GM19035 (cell line): ENCODE data around the gene HOXD13.

ENCODE experiments used
- ATAC-seq: cut with Tn5 transposase; IDR thresholded peaks from one replicate; pipeline ENCODE4 v1.9.1; 2021; ENCODE audit not compliant: unreplicated experiment

Gene HOXD13

DNA sequence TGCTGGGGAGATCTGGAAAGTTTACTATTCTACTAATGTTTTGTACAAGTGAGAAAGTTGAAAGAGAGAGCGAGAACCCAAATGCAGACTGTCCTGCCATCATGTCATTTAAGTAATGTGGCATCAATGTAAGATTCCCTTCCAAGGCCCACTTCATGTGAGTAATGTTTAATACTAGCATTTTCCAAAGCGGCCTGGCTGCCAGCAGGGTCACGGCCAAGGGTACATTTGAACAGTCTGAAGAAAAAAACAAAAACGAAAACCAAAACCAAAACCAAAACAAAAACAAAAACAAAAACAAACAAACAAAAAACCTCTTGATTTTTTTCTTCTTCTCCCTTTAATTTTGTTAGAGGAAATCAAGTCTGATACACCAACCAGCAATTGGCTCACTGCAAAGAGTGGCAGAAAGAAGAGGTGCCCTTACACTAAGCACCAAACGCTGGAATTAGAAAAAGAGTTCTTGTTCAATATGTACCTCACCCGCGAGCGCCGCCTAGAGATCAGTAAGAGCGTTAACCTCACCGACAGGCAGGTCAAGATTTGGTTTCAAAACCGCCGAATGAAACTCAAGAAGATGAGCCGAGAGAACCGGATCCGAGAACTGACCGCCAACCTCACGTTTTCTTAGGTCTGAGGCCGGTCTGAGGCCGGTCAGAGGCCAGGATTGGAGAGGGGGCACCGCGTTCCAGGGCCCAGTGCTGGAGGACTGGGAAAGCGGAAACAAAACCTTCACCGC, 26.2 kb downstream of the HOXD13 start:
- no peak for ATAC-seq

DNA sequence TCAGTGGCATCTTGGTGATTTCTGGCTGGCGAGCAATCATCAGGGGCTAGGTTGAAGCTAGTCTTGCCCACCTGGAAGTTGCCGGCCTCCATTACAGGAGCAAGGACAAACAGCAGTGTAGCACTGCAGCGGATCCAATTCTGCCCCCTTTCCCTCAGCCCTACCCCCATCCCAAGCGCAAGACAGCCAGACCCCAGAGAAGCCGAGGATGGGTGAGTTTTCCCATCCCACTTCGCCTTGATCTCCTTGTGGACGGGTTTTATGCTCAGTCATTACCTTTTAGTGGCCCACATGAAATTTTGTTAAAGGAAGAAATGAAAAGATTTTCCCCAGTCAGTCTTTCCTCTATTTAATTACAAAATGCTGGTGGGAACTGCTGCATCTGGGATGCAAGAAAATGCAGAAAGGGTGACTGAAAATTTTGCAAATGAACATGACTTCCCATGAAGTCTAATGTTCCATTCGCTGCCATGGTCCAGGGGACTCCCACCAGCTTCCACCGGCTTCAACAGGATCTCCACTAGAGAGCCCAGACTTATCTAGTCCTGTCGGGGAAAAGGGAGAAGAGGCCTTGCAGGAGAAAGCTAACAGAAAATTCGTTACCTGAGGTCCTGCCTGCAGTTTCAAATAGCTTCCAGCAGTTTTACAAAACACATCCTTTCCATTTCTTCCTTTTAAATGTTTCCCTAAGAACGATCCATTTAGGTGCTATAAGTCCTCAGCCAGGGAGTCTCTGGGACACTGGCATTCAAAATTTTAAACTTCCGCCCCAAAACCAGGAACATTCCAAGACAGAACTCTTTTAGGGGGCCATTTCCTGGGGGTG, 28.1 kb downstream of the HOXD13 start:
- no peak for ATAC-seq

GRCh38 chr2:176121190-176122051, 28.9 kb downstream of the HOXD13 start:
- ATAC-seq: no peak

DNA sequence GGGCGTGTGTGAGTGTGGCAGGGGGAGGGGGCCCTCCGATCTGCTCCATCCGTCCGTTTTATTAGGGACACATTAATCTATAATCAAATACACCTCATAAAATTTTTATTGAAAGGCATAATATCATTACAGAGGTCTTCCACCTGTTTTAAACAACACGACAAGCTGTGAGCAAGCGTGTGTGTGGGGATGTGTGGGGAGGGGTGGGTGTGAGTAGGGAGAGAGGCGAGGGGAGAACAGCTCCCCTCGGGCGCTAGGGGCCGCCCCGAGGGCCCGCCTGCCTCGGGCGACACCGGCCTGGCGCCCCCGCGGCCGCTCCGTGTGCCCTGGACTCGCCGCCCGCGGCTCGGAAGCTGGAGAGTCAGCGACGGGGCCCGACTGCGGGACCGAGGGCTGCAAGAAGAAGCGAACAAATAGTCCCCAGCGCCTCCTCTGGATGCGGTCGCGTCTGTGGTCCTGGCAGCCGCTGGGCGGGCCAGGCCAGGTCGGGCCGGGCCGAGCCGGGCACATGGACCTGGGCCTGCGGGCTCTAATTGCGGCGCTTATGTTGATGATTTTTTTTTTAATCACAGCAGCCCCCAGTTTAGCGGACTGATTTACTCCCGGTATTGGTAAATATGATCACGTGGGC, 29.6 kb downstream of the HOXD13 start:
- ATAC-seq: no peak

- ATAC-seq: no peak
Observed at GRCh38 chr2:176122683-176123410, 30.3 kb downstream of the HOXD13 start, which contains the start of gene HOXD9. TSS of gene HOXD9 (plus strand) at chr2:176122719. CDS start at chr2:176122769, 50 bp downstream.

DNA sequence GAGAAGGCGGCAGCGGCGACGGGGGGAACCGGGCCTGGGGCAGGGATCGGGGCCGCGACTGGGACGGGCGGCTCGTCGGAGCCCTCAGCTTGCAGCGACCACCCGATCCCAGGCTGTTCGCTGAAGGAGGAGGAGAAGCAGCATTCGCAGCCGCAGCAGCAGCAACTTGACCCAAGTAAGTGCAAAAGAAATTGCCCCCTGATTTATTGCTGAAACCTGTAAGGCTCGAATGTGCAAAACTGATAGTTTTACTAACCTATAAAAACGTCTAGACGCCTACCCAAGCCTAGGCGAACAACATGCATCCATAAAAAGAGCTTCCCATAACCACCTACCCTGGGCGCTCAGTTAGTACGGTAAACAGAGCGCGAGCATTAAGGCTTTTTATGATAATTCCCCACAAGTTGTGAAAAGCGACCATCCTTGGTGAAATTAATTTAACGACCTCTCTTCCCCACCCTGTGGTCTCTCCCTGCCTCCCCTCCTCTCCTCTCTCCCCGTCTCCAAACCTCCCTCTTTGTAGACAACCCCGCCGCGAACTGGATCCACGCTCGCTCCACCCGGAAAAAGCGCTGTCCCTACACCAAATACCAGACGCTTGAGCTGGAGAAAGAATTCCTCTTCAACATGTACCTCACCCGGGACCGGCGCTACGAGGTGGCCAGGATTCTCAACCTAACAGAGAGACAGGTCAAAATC, 31.0 kb downstream of the HOXD13 start:
- ATAC-seq: no peak

GRCh38 chr2:176124110-176124946, 31.8 kb downstream of the HOXD13 start:
- no peak for ATAC-seq

DNA sequence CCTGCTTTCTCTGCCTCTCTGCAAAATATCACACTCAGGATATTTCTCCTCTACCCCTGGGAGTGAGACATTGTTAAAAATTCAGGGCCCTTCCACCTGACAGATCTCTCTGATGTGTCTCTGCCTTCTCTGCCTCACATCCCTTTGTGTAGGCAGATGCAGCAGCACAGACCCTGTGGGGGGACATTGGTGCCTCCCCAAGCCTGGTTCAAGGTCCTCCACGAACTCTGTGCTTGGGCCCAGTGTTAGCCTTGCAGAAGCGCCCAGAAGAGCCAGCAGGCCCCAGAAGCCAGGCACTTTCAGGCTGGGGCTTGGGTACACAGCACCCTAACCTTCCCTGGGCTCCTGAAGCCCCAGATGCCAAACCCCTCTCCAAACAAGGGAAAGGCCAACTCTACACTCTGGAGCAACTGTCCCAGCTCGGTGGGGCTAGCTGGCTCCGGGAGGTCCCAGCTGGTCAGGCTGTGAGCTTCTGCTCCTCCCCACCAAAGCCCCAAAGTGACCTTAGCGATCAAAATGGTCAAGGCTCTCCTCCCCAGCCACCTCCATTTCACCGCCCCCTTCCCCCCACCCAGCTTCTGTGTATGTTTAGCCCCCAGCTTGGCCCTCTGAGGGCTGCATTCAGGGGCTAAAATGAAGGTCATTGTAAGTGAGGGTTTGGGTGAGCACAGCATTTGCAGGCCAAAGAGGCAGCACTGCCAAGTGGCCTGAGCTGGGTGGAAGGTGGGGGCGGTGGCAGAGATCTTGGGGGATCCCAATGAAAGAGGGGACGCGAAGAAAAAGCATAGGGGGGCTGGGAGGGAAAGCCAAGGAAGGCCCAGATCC, 32.6 kb downstream of the HOXD13 start:
- no peak for ATAC-seq

GRCh38 chr2:176125772-176126054, 33.2 kb downstream of the HOXD13 start:
- ATAC-seq: no peak

- no peak for ATAC-seq
Observed at GRCh38 chr2:176126929-176127773, 34.6 kb downstream of the HOXD13 start.

DNA sequence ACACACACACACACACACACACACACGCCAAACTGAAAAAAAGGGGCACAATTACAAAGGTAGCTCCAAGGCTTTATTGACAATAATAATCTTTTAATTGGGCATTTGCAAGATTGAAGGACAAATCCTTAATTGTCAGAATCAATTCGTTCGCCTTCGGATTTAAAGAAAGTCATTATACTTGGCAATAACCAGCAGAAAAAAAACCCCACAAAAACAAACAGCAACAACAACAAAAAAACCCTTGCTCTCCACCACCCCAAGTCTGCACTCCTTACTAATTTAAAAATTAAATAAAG, 35.2 kb downstream of the HOXD13 start:
- ATAC-seq: no peak

- ATAC-seq: no peak
Observed at GRCh38 chr2:176128172-176128981, 35.9 kb downstream of the HOXD13 start.

- no peak for ATAC-seq
Observed at GRCh38 chr2:176128982-176129796, 36.7 kb downstream of the HOXD13 start, which contains the start of gene HOXD8. TSS of gene HOXD8 (plus strand) at chr2:176129705. CDS start at chr2:176130367, 662 bp downstream.

GRCh38 chr2:176129813-176130146, 37.3 kb downstream of the HOXD13 start:
- no peak for ATAC-seq

GRCh38 chr2:176130147-176130956, 37.8 kb downstream of the HOXD13 start:
- no peak for ATAC-seq
